ENCODE measurements around the gene STK38L. TPM values are rescaled to one million over a fixed set of nuclear protein-coding genes. Genes with fewer than 3 reads are reported as not detected.
A peak's percentile ranks its signal among the peaks of the same experiment; 100 is the strongest.

STK38L gene
- total RNA-seq, 3 donors from 2014 or later, result 45.2 to 69.4 (median 53.6) TPM

DNA sequence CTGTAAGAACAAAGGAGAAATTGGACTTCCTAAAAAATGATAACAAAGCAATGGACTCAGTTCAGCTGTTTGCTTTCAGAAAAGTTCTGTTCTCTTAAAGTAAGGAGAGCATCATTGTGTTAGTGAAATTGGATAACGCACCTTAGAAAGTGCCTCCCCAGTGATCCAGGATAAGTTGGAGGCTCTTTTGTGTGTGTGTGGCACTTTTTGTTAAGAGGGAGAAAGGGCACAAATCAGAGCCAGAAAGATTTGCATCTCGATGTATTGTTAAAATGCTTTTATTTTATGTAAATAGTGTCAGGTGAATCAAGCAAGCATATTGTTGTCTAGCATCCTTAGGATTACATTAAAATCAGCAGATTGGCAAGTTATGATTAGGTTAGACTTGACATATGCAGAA is 2.1 kb downstream of the STK38L start:
- Histone ChIP-seq H3K36me3 (ENCODE audit: low read depth) (no peaks in the 10 kb centered on the region), H3K4me1 (ENCODE audit: low read depth) (peaks cover 25% of the 10 kb centered on the region), H3K9me3 (no peaks in the 10 kb centered on the region), H3K4me3 (no peak overlapping the region)
- ATAC-seq (no peak), DNase-seq (no peak)
- intact Hi-C loops (cut with DNase I, micrococcal nuclease), result no loop called here
- no peak for TF ChIP-seq CTCF (IDR thresholded peaks at IDR 0.05)

DNA sequence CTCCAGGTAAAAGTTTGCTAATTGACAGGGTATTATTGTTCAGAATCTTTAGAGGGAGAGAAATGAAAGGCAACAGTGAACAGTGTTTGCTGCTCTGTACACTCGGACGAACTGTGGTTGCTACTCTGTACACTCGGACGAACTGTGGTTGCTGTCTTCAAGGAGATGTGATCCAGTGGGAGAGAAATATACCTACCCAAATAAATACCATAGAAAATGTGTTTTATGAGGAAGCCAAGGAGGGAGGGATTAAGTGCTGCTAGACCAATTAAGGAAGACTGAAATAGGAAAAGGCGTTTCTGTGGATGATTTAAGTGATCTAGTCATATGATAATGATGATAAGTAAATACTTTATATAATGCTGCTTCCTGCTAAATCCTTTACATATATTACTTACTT is 2.7 kb downstream of the STK38L start:
- Histone ChIP-seq H3K4me3 (no peak overlapping the region), H3K4me1 (ENCODE audit: low read depth) (peaks cover 25% of the 10 kb centered on the region), H3K36me3 (ENCODE audit: low read depth) (no peaks in the 10 kb centered on the region), H3K9me3 (no peaks in the 10 kb centered on the region)
- DNase-seq (no peak), ATAC-seq (no peak)
- intact Hi-C loops (cut with DNase I, micrococcal nuclease), result no loop called here
- TF ChIP-seq CTCF (IDR thresholded peaks at IDR 0.05), result no peak

DNA sequence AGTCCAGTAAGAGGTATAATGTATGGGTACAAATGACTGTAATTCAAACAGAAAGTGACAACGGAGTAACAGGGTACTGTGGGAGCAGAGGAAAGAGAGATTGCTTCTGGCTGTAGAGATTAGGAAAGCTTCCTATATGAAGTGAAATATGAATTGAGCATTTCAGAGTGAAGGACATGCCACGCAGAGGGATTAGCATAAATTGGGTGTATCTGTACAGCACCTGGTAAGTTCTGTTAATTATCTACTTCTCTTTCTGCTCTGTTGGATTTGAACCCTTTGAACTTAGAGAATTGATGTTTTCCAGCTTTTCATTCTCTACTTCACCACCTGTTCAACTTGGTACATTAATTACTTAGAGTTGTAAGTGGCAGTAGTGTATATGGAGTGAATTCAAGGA is 8.8 kb downstream of the STK38L start:
- intact Hi-C loops (cut with DNase I, micrococcal nuclease), result no loop called here
- no peak for TF ChIP-seq CTCF (IDR thresholded peaks at IDR 0.05)
- no peak for DNase-seq
- Histone ChIP-seq H3K4me1 (ENCODE audit: low read depth) (peaks cover 25% of the 10 kb centered on the region), H3K9me3 (no peaks in the 10 kb centered on the region), H3K36me3 (ENCODE audit: low read depth) (no peaks in the 10 kb centered on the region), H3K4me3 (no peak overlapping the region)
- ATAC-seq, result peak; percentile 80

DNA sequence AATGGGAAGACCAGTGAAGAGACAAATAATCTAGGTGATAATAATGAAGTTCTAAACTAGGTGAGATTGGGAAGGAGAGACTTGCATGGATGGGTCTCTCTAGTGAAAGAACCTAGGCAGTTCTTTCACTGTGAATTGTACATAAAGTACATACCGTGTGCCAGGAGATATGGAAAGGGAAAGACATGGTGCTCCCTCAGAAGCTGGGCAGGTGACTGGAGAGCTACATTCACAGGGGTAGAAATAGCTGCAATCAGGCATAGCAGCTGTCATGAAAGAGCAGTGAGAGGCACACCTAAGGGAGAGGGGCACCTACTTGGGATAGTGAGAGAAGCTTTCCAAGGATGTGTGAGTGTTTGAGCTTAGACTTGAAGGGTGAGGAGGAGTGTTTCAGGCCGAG is 9.3 kb downstream of the STK38L start:
- DNase-seq (no peak), ATAC-seq (peak; percentile 61)
- Histone ChIP-seq H3K36me3 (ENCODE audit: low read depth) (no peaks in the 10 kb centered on the region), H3K9me3 (no peaks in the 10 kb centered on the region), H3K4me3 (no peak overlapping the region), H3K4me1 (ENCODE audit: low read depth) (peaks cover 25% of the 10 kb centered on the region)
- TF ChIP-seq CTCF (IDR thresholded peaks at IDR 0.05), result no peak
- intact Hi-C loops (cut with DNase I, micrococcal nuclease), result no loop called here

- no peak for TF ChIP-seq CTCF (IDR thresholded peaks at IDR 0.05)
These were observed 11.7 kb downstream of the STK38L start for GRCh38 chr12:27255806-27256205.

More at GRCh38 chr12:27255806-27256205, 11.7 kb downstream of the STK38L start:
- H3K36me3 ChIP-seq (ENCODE audit: low read depth), result no peaks in the 10 kb centered on the region
- intact Hi-C loops (cut with DNase I, micrococcal nuclease), result no loop called here
- no peak for ATAC-seq
- no peak for DNase-seq
- peaks cover 25% of the 10 kb centered on the region for H3K4me1 ChIP-seq (ENCODE audit: low read depth)
- no peaks in the 10 kb centered on the region for H3K9me3 ChIP-seq
- H3K4me3 ChIP-seq, result no peak overlapping the region

Measured in mucosa of descending colon (tissue), 3 donors.